Measurements from ENCODE around the gene RIPK3. TPM values are rescaled to one million over a fixed set of nuclear protein-coding genes. Genes with fewer than 3 reads are reported as not detected.
"Not testable (repeated sequence)": the region's sequence is repeated elsewhere in the genome, so short reads cannot be mapped to it uniquely, and the experiment has no call there.

RIPK3 gene
- total RNA-seq, 1 experiment from 2014 or later: 0.08 TPM

GRCh38 chr14:24348186-24348585 is 8.4 kb upstream of the RIPK3 start:
- no peak for DNase-seq (ENCODE audit: low read depth)

- no peak for DNase-seq (ENCODE audit: low read depth)
Measured at GRCh38 chr14:24347134-24347533, 7.3 kb upstream of the RIPK3 start.

GRCh38 chr14:24343795-24344660 is 4.2 kb upstream of the RIPK3 start:
- DNase-seq (ENCODE audit: low read depth): no peak

GRCh38 chr14:24342889-24343288 is 3.1 kb upstream of the RIPK3 start:
- no peak for DNase-seq (ENCODE audit: low read depth)

GRCh38 chr14:24340606-24341005 is 815 bp upstream of the RIPK3 start:
- no peak for DNase-seq (ENCODE audit: low read depth)

GRCh38 chr14:24338843-24339242 is 948 bp downstream of the RIPK3 start:
- no peak for DNase-seq (ENCODE audit: low read depth)

GRCh38 chr14:24337824-24338175 is 2.0 kb downstream of the RIPK3 start:
- no peak for DNase-seq (ENCODE audit: low read depth)

GRCh38 chr14:24337144-24337823 is 2.5 kb downstream of the RIPK3 start:
- no peak for DNase-seq (ENCODE audit: low read depth)

GRCh38 chr14:24335461-24336171 is 4.2 kb downstream of the RIPK3 start:
- DNase-seq (ENCODE audit: low read depth): no peak

GRCh38 chr14:24334431-24335291 is 5.1 kb downstream of the RIPK3 start, which contains the start of gene ADCY4:
TSS of gene ADCY4 (minus strand) at chr14:24335071. CDS start at chr14:24334652, 419 bp downstream.
- no peak for DNase-seq (ENCODE audit: low read depth)

GRCh38 chr14:24332268-24332993 is 7.4 kb downstream of the RIPK3 start:
- DNase-seq (ENCODE audit: low read depth): no peak

- no peak for DNase-seq (ENCODE audit: low read depth)
Measured at GRCh38 chr14:24331731-24332267, 8.0 kb downstream of the RIPK3 start.

GRCh38 chr14:24330973-24331674 is 8.7 kb downstream of the RIPK3 start:
- DNase-seq (ENCODE audit: low read depth): no peak

- DNase-seq (ENCODE audit: low read depth): no peak
Measured at GRCh38 chr14:24329736-24330135, 10.1 kb downstream of the RIPK3 start.

GRCh38 chr14:24329073-24329663 is 10.6 kb downstream of the RIPK3 start:
- DNase-seq (ENCODE audit: low read depth): no peak

- not testable (repeated sequence) for DNase-seq (ENCODE audit: low read depth)
Measured at GRCh38 chr14:24327914-24328313, 11.9 kb downstream of the RIPK3 start.

GRCh38 chr14:24327303-24327702 is 12.5 kb downstream of the RIPK3 start:
- no peak for DNase-seq (ENCODE audit: low read depth)

GRCh38 chr14:24325963-24326362 is 13.8 kb downstream of the RIPK3 start:
- no peak for DNase-seq (ENCODE audit: low read depth)

- no peak for DNase-seq (ENCODE audit: low read depth)
Measured at GRCh38 chr14:24325041-24325530, 14.7 kb downstream of the RIPK3 start.
